Measurements from ENCODE around the gene EIPR1.

Gene EIPR1

GRCh38 chr2:3267869-3268704 is 109.5 kb downstream of the EIPR1 start:
- DNase-seq (ENCODE audit: low spot score) = no peak

- no peak for DNase-seq (ENCODE audit: low spot score)
Observed at GRCh38 chr2:3266925-3267867, 110.4 kb downstream of the EIPR1 start.

- DNase-seq (ENCODE audit: low spot score) = no peak
Observed at GRCh38 chr2:3265981-3266924, 111.4 kb downstream of the EIPR1 start.

GRCh38 chr2:3265471-3265870 is 112.1 kb downstream of the EIPR1 start:
- no peak for DNase-seq (ENCODE audit: low spot score)

GRCh38 chr2:3264010-3264744 is 113.4 kb downstream of the EIPR1 start:
- DNase-seq (ENCODE audit: low spot score) = no peak

- no peak for DNase-seq (ENCODE audit: low spot score)
Observed at GRCh38 chr2:3263487-3263886, 114.1 kb downstream of the EIPR1 start.

- no peak for DNase-seq (ENCODE audit: low spot score)
Observed at GRCh38 chr2:3262437-3263388, 114.9 kb downstream of the EIPR1 start.

- no peak for DNase-seq (ENCODE audit: low spot score)
Observed at GRCh38 chr2:3261511-3261910, 116.1 kb downstream of the EIPR1 start.

GRCh38 chr2:3260959-3261358 is 116.7 kb downstream of the EIPR1 start:
- DNase-seq (ENCODE audit: low spot score) = no peak

- no peak for DNase-seq (ENCODE audit: low spot score)
Observed at GRCh38 chr2:3257826-3258225, 119.8 kb downstream of the EIPR1 start.

- no peak for DNase-seq (ENCODE audit: low spot score)
Observed at GRCh38 chr2:3257166-3257565, 120.5 kb downstream of the EIPR1 start.

GRCh38 chr2:3256605-3257004 is 121.0 kb downstream of the EIPR1 start:
- DNase-seq (ENCODE audit: low spot score) = no peak

GRCh38 chr2:3256157-3256556 is 121.5 kb downstream of the EIPR1 start:
- no peak for DNase-seq (ENCODE audit: low spot score)

GRCh38 chr2:3254442-3254941 is 123.1 kb downstream of the EIPR1 start:
- DNase-seq (ENCODE audit: low spot score) = no peak

- DNase-seq (ENCODE audit: low spot score) = no peak
Observed at GRCh38 chr2:3253913-3254441, 123.6 kb downstream of the EIPR1 start.

GRCh38 chr2:3251946-3252345 is 125.7 kb downstream of the EIPR1 start:
- DNase-seq (ENCODE audit: low spot score) = no peak

GRCh38 chr2:3249476-3249962 is 128.1 kb downstream of the EIPR1 start:
- no peak for DNase-seq (ENCODE audit: low spot score)

- no peak for DNase-seq (ENCODE audit: low spot score)
Observed at GRCh38 chr2:3248754-3249475, 128.7 kb downstream of the EIPR1 start.

Measured in hepatic stellate cell (primary cell).